Upper lobe of left lung (tissue), 4 donors: ENCODE results near the gene KSR2.

Experiments
- CTCF ChIP-seq, 6 experiments: fragments of 450-650 bp in 4 of 6; fragments of 200-600 bp in 2 of 6; sonication (generic) in 2 of 6; IDR thresholded peaks; one replicate each; pipeline ENCODE4 v1.5.1; 2016 to 2019; ENCODE audit warnings: antibody characterized with exemption in 6 of 6
- POLR2AphosphoS5 ChIP-seq, 2 donors: sonication (generic); formaldehyde crosslinking; IDR thresholded peaks; one replicate each; pipeline ENCODE4 v1.5.1; 2017; ENCODE audit warnings: antibody characterized with exemption in 2 of 2

DNA sequence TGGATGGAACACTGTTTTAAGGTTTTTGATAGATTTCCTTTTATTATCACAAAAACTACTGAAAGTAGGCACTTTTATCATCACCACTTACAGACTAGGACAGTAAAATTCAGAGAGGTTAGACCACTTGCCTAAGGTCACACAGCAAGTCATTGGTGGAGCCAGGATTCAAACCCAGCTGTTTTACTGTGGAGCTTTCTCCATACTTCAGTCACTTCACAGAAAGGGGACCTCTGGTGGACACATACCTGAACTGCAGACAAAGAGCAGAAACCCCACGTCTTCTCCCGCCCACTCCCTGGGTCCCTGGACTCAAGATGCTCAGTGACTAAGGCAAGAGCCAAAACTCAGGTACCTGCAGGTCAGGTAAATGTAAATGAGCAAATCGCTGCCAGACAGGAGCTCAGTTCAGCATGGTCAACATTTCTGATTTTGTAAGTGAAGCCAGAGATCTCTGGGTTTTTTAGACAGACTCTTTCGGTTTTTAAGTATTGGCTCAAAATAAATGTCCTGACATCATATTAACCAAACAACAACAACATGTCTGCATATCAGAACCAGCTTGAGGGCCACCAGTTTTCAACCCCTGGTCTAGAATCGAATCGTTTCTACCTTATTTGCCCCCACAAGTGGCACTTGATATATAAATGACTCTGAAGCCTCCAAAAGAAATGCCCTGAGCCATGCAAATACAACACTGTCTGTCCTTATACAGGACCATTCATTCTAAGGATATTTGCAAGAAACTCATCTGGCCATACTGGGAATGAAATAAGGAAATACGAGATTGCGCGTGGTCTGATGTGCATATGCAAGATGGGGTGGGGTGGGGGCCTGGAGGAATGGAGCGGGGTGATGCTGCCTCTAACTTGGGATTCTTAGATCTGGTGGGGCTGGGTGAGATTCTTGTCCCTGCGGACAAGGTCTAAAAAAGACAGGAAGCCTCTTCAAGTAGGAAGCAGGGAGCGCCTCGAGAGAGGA lies 110.9 kb downstream of the KSR2 start:
- TF ChIP-seq CTCF (IDR thresholded peaks at IDR 0.05) (peak in 4 of 6 experiments; percentile 39 to 58 (median 45)), POLR2AphosphoS5 (IDR thresholded peaks at IDR 0.05) (no peak)
